Activated CD4-positive, alpha-beta memory T cell treated with anti-CD3 and anti-CD28 coated beads for 36 hours (primary cell): Measurements from ENCODE around the gene IQSEC3. TPM values are rescaled to one million over a fixed set of nuclear protein-coding genes. Genes with fewer than 3 reads are reported as not detected.
"Not testable (repeated sequence)": the region's sequence is repeated elsewhere in the genome, so short reads cannot be mapped to it uniquely, and the experiment has no call there.

Source experiments
- CTCF ChIA-PET: fragments of 350-600 bp; sonication (Branson Sonifier 250); formaldehyde crosslinking; loops from one replicate; lab custom pipeline; 2021; ENCODE audit warnings: antibody characterized with exemption, inconsistent platforms; lab: Charles Lee
- POLR2A ChIA-PET: fragments of 350-600 bp; sonication (Branson Sonifier 250); formaldehyde crosslinking; loops from one replicate; lab custom pipeline; 2021; ENCODE audit warnings: antibody characterized with exemption; lab: Charles Lee
- DNase-seq: peaks from one replicate; pipeline ENCODE4 v3.0.0-alpha.2; 2020
- H3K27ac Mint-ChIP-seq: one replicate; pipeline ENCODE4 v1.8.0; 2021; ENCODE audit warnings: mixed read lengths
- H3K27me3 Mint-ChIP-seq: one replicate; pipeline ENCODE4 v1.8.0; 2021; ENCODE audit warnings: mixed read lengths
- H3K36me3 Mint-ChIP-seq: one replicate; pipeline ENCODE4 v1.8.0; 2021; ENCODE audit warnings: mixed read lengths
- H3K4me1 Mint-ChIP-seq: one replicate; pipeline ENCODE4 v1.8.0; 2021; ENCODE audit warnings: low read depth, mixed read lengths
- H3K4me3 Mint-ChIP-seq: one replicate; pipeline ENCODE4 v1.8.0; 2021; ENCODE audit warnings: mild to moderate bottlenecking, mixed read lengths
- H3K9me3 Mint-ChIP-seq: one replicate; pipeline ENCODE4 v1.8.0; 2021; ENCODE audit warnings: mixed read lengths
- intact Hi-C: fragments of 100-400 bp; cut with micrococcal nuclease; formaldehyde crosslinking; loops from one replicate; pipeline ENCODE4 v1.15.1; 2023
- total RNA-seq, 2 experiments: library from RNA; stranded (reverse); gene quantifications; one replicate each; pipeline ENCODE4 v1.2.3, GENCODE V29; 2021

Gene IQSEC3
- total RNA-seq, 2 experiments from 2014 or later, result 0.17 to 0.29 TPM

DNA sequence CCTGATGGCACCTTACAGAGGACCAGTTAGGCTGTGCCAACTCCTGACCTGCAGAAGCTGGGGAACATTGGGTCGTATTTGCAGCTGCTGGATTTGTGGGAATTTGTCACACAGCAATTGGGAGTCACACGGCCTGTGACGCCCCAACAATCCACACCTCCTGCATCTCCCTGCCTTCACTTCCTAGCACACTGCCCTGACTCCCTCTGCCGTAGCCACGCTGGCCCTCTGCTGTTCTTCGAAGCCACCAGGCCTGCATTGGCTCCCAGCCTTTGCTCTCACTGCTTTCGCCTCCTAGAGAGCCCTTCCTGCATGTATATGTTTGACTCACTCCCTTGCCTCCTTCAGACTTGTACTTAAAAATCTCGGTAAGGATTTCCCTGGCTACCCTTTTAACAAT lies 22.2 kb upstream of the IQSEC3 start:
- H3K27ac Mint-ChIP-seq, intact Hi-C loops, POLR2A ChIA-PET, CTCF ChIA-PET, DNase-seq, H3K9me3 Mint-ChIP-seq, H3K4me3 Mint-ChIP-seq, H3K36me3 Mint-ChIP-seq, H3K4me1 Mint-ChIP-seq: not testable (repeated sequence)
- peaks cover 29% of the 10 kb centered on the region for H3K27me3 Mint-ChIP-seq

- H3K4me3 Mint-ChIP-seq, POLR2A ChIA-PET, H3K36me3 Mint-ChIP-seq, CTCF ChIA-PET, DNase-seq, H3K27ac Mint-ChIP-seq, intact Hi-C loops, H3K4me1 Mint-ChIP-seq, H3K9me3 Mint-ChIP-seq: not testable (repeated sequence)
- H3K27me3 Mint-ChIP-seq, result peaks cover 29% of the 10 kb centered on the region
Measured at GRCh38 chr12:45235-45990, 21.2 kb upstream of the IQSEC3 start.

GRCh38 chr12:45991-46358 lies 20.6 kb upstream of the IQSEC3 start:
- H3K27me3 Mint-ChIP-seq, result peaks cover 29% of the 10 kb centered on the region
- CTCF ChIA-PET, intact Hi-C loops, DNase-seq, H3K36me3 Mint-ChIP-seq, POLR2A ChIA-PET, H3K4me3 Mint-ChIP-seq, H3K27ac Mint-ChIP-seq, H3K9me3 Mint-ChIP-seq, H3K4me1 Mint-ChIP-seq: not testable (repeated sequence)

DNA sequence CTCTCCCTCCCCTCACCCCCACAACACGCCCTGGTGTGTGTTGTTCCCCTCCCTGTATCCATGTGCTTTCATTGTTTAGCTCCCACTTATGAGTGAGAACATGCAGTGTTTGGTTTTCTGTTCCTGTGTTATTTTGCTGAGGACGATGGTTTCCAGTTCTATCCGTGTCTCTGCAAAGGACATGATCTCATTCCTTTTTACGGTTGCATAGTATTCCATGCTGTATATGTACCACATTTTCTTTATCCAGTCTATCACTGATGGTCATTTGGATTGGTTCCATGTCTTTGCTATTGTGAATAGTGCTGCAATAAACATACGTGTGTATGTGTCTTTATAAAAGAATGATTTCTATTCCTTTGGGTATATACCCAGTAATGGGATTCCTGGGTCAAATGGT lies 20.0 kb upstream of the IQSEC3 start:
- DNase-seq, H3K4me3 Mint-ChIP-seq, H3K27ac Mint-ChIP-seq, CTCF ChIA-PET, intact Hi-C loops, H3K4me1 Mint-ChIP-seq, H3K36me3 Mint-ChIP-seq, H3K9me3 Mint-ChIP-seq, POLR2A ChIA-PET: not testable (repeated sequence)
- H3K27me3 Mint-ChIP-seq, result peaks cover 29% of the 10 kb centered on the region

GRCh38 chr12:47699-48226 lies 18.8 kb upstream of the IQSEC3 start:
- H3K4me1 Mint-ChIP-seq, H3K36me3 Mint-ChIP-seq, POLR2A ChIA-PET, intact Hi-C loops, H3K4me3 Mint-ChIP-seq, H3K27ac Mint-ChIP-seq, CTCF ChIA-PET, H3K9me3 Mint-ChIP-seq, DNase-seq: not testable (repeated sequence)
- peaks cover 37% of the 10 kb centered on the region for H3K27me3 Mint-ChIP-seq

GRCh38 chr12:49149-49548 lies 17.4 kb upstream of the IQSEC3 start:
- H3K4me1 Mint-ChIP-seq, intact Hi-C loops, H3K36me3 Mint-ChIP-seq, H3K4me3 Mint-ChIP-seq, CTCF ChIA-PET, DNase-seq, H3K9me3 Mint-ChIP-seq, H3K27ac Mint-ChIP-seq, POLR2A ChIA-PET: not testable (repeated sequence)
- H3K27me3 Mint-ChIP-seq, result peaks cover 45% of the 10 kb centered on the region

DNA sequence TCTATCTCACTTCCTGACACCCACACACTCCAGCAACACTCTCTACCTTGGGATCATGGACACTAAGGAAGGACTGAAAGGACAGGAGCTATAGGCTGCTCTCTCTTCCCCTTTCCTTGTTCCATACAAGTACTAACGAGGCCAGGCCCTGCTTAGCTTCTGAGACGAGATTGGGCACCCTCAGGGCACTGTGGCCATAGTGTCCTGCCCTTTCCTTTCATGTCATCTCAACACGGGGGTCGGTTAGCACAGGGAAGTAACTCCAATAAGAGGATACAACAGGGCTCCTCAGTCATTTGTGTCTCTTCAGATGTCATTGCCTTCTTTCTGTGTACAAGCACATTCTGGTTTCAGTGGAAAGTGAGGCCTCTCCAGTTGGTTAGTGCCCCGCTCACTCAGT lies 15.5 kb upstream of the IQSEC3 start:
- H3K27ac Mint-ChIP-seq, H3K36me3 Mint-ChIP-seq, POLR2A ChIA-PET, H3K4me1 Mint-ChIP-seq, H3K4me3 Mint-ChIP-seq, H3K9me3 Mint-ChIP-seq, DNase-seq, CTCF ChIA-PET, intact Hi-C loops: not testable (repeated sequence)
- peaks cover 47% of the 10 kb centered on the region for H3K27me3 Mint-ChIP-seq

DNA sequence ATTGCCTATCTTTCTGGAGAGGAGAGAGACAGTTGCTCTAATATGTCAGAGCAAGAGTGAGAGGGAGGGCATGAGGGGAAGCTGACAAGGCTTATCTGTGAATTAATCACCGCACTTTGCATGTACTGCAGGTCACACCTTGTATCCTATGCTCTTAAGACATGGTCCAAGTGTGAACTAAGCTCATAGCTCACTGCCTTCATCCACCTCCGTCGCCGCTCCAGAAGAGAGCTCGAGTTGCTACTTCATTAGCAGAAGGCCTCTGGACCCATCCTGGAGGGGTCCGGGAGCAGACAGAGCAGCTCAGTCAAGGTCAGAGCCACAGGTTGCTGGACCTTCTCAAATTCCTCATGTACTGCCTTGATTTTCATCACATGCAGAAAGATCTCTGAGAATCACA lies 14.6 kb upstream of the IQSEC3 start:
- CTCF ChIA-PET, H3K4me1 Mint-ChIP-seq: not testable (repeated sequence)
- H3K27me3 Mint-ChIP-seq, result peaks cover 49% of the 10 kb centered on the region

GRCh38 chr12:52902-53734 lies 13.4 kb upstream of the IQSEC3 start:
- H3K9me3 Mint-ChIP-seq, intact Hi-C loops, H3K36me3 Mint-ChIP-seq, CTCF ChIA-PET, H3K4me3 Mint-ChIP-seq, DNase-seq, POLR2A ChIA-PET, H3K4me1 Mint-ChIP-seq, H3K27ac Mint-ChIP-seq: not testable (repeated sequence)
- H3K27me3 Mint-ChIP-seq, result peaks cover 58% of the 10 kb centered on the region

More for the DNA sequence above, 14.6 kb upstream of the IQSEC3 start:
- H3K4me3 Mint-ChIP-seq, H3K27ac Mint-ChIP-seq, DNase-seq, H3K9me3 Mint-ChIP-seq, H3K36me3 Mint-ChIP-seq, POLR2A ChIA-PET, intact Hi-C loops: not testable (repeated sequence)

GRCh38 chr12:53735-54730 lies 12.5 kb upstream of the IQSEC3 start:
- POLR2A ChIA-PET, result no interaction called here
- Mint-ChIP-seq H3K9me3 (peaks cover 10% of the 10 kb centered on the region), H3K27ac (no peak overlapping the region), H3K4me3 (no peak overlapping the region), H3K4me1 (no peaks in the 10 kb centered on the region), H3K27me3 (peaks cover 64% of the 10 kb centered on the region), H3K36me3 (peaks cover 8% of the 10 kb centered on the region)
- no peak for DNase-seq
- CTCF ChIA-PET, result interaction anchor here (0.6 kb wide), 1 partner anchor 1947 kb away, joined by 3 read pairs; no protein-coding TSS in a partner anchor
- intact Hi-C loops, result no loop called here

GRCh38 chr12:54750-55535 lies 11.6 kb upstream of the IQSEC3 start:
- Mint-ChIP-seq H3K4me3 (no peak overlapping the region), H3K27ac (no peak overlapping the region), H3K36me3 (peaks cover 8% of the 10 kb centered on the region), H3K4me1 (no peaks in the 10 kb centered on the region), H3K9me3 (peaks cover 16% of the 10 kb centered on the region), H3K27me3 (peaks cover 68% of the 10 kb centered on the region)
- intact Hi-C loops, result no loop called here
- DNase-seq, result no peak
- ChIA-PET POLR2A (no interaction called here), CTCF (no interaction called here)
